ENCODE results near the gene GID8. TPM values are rescaled to one million over a fixed set of nuclear protein-coding genes. Genes with fewer than 3 reads are reported as not detected.

The GID8 gene
- total RNA-seq, 4 donors from 2014 or later, result 23.4 to 33.4 (median 29.7) TPM

DNA sequence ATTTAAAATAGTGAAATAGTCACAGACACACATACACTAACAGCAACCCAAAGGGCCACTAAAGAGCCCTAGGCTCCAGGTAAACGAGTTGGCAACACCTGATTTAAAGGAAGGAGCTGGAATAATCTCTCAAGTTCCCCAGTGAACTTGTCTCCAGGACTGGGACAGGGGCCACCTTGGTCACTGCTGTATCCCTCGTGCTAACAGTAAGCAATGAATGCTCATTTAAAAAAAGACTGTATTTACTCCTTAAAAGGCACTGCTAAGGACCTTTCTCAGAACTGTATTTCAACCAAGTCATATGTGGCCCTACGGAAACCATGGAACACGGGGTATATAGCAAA is 12.9 kb upstream of the GID8 start:
- H3K36me3 ChIP-seq, result no peaks in the 10 kb centered on the region
- TF ChIP-seq, protein P1, sequence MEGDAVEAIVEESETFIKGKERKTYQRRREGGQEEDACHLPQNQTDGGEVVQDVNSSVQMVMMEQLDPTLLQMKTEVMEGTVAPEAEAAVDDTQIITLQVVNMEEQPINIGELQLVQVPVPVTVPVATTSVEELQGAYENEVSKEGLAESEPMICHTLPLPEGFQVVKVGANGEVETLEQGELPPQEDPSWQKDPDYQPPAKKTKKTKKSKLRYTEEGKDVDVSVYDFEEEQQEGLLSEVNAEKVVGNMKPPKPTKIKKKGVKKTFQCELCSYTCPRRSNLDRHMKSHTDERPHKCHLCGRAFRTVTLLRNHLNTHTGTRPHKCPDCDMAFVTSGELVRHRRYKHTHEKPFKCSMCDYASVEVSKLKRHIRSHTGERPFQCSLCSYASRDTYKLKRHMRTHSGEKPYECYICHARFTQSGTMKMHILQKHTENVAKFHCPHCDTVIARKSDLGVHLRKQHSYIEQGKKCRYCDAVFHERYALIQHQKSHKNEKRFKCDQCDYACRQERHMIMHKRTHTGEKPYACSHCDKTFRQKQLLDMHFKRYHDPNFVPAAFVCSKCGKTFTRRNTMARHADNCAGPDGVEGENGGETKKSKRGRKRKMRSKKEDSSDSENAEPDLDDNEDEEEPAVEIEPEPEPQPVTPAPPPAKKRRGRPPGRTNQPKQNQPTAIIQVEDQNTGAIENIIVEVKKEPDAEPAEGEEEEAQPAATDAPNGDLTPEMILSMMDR (IDR thresholded peaks at IDR 0.05), result no peak
- TF ChIP-seq POLR2A (IDR thresholded peaks at IDR 0.05) (no peak), EP300 (IDR thresholded peaks at IDR 0.05) (no peak)
- H3K27ac ChIP-seq, result peak overlapping the region; percentile 94 to 100 (median 97)
- H3K27me3 ChIP-seq, result no peaks in the 10 kb centered on the region
- no peaks in the 10 kb centered on the region for H3K9me3 ChIP-seq
- peak overlapping the region; percentile 66 to 98 (median 90) for H3K4me3 ChIP-seq
- H3K4me1 ChIP-seq, result peaks cover 0 to 87% (median 79%) of the 10 kb centered on the region in 4 donors
- no peak for DNase-seq (ENCODE audit: low spot score in 2 of 2)
- WGBS, 2 donors, result 0 to 3% methylated on average over 4 of the region's 4 CpGs

DNA sequence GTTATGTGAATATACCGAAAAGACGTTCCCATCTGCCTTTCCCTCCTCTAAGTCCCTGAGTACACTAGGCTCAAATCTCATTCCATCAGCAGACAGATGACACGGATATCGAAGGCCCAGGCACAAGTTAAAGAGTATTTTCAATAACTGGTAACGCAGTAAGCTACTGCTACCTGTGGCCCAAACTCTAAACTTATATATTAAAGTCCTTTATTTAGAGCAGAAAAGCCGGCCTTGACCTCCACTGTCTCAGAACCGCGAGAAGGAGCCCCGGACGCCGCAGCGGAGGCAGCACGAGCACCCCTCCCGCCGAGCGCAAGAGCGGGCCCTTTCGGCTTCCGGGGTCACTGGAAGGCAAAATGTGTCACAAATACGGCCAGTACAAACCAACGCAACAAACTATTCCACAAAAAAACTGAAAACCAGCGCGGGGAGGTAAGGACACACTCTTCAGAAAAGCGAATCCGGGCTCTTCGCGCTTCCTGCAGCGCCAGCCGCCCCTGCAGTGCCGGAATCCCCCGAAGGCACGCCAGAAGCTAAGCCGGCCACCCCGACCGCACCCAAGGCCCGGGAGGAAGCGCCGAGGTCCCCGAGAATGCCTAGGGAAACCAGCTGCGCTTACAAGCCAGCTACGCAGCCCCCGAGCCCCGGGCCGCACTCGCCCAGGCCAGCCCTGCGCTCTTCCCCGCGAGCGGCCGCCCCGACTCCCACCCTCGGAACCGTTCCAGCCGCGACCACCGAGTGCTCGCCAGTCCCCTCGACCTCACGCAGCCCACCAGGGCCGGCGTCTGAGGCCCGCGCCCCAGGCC is 12.3 kb upstream of the GID8 start:
- TF ChIP-seq POLR2A (IDR thresholded peaks at IDR 0.05) (no peak), EP300 (IDR thresholded peaks at IDR 0.05) (peak in 1 of 2 donors; percentile 38)
- TF ChIP-seq, protein P1 (IDR thresholded peaks at IDR 0.05), result no peak
- H3K27ac ChIP-seq, result peak overlapping the region; percentile 94 to 100 (median 97)
- peaks cover 0 to 87% (median 77%) of the 10 kb centered on the region in 4 donors for H3K4me1 ChIP-seq
- 0% methylated on average over 42 to 52 of the region's 63 CpGs for WGBS, 2 donors
- no peaks in the 10 kb centered on the region for H3K9me3 ChIP-seq
- DNase-seq (ENCODE audit: low spot score in 2 of 2), result no peak
- peak overlapping the region; percentile 66 to 98 (median 90) for H3K4me3 ChIP-seq
- H3K36me3 ChIP-seq, result no peaks in the 10 kb centered on the region
- H3K27me3 ChIP-seq, result no peaks in the 10 kb centered on the region

DNA sequence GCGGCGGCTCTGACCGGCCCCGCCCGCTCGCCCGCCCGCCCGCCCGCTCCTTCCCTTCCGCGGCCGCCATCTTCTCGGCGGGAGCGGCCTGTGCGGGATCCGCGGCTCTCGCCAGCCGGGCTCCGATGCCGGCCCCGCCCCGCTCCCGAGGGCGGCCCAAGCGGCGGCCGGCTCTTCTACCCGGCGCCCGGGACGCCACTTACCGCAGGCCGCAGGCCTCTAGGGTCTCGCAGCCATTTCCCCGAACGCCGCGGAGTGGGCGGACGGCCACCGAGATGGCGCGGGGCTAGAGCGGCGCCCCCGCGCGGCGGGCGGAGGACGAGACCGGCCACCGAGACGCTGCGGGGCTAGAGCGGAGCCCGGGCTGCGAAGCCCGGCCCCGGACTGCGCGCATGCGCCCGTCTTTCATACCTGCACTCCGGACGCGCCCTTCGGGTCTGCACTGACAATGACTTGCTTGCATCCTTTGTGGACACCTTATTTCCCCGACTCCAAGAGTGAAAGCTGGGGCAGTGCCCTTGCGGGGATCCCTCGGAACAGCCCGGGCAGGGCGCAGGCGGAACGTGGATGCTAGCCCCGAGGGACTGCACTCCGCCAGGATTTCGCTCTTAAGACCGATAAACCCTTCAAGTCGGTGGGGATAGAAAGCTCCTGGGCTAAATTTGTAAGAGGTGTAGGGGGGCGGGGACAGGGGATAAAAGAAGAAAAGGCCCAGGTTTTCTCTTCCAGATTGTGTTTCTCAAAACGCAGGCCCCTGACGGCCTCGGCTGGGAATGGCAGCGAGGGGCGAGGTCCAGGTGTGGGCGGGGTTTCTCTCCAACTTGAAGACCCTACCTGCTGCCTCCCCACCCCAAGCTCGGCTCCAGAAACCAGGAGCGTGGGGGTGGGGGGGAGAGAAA is 11.5 kb upstream of the GID8 start, which contains the start of gene DIDO1:
Gene DIDO1 (minus strand): TSS at position 277 of the 899 bp plus-strand sequence.
- H3K4me1 ChIP-seq, result peaks cover 0 to 85% (median 72%) of the 10 kb centered on the region in 4 donors

DNA sequence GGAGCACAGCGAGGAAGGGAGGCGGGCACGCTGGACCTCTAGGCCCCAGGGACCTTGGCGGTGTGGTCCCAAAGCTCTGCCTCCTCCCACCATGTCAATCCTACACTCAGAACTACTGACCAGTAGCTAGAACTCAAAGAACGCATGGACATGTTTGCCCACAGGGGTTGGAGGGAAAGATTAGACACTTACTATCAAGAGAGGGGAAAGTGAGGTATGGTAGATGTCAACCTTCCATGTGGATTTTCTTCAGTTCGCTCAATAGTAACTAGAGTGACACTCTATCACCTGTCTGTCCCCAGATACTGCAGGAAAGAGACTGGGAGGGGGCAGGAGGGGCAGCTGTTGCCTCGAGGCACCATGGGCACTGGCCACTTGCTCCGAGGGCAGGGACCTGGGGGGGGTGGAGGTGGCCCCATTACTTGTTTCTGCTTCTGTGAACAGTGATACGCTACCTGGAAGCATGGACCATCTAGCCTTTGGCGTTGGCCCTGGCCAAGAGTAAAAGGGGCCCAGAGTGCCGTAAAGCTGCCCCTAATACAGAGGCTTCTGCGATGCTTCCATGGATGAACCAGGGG is 10.7 kb upstream of the GID8 start:
- no peak for DNase-seq (ENCODE audit: low spot score in 2 of 2)
- Histone ChIP-seq H3K36me3 (no peaks in the 10 kb centered on the region), H3K27me3 (no peaks in the 10 kb centered on the region), H3K27ac (peak overlapping the region; percentile 94 to 100 (median 97)), H3K4me1 (peaks cover 0 to 81% (median 69%) of the 10 kb centered on the region in 4 donors), H3K9me3 (no peaks in the 10 kb centered on the region), H3K4me3 (peak overlapping the region; percentile 66 to 98 (median 90))
- TF ChIP-seq EP300 (IDR thresholded peaks at IDR 0.05) (no peak), POLR2A (IDR thresholded peaks at IDR 0.05) (no peak)
- TF ChIP-seq, protein P1 (IDR thresholded peaks at IDR 0.05), result no peak
- WGBS, 2 donors, result 72 to 73% methylated on average over 12 of the region's 12 CpGs

More for the DNA sequence above, 11.5 kb upstream of the GID8 start, which contains the start of gene DIDO1:
- TF ChIP-seq EP300 (IDR thresholded peaks at IDR 0.05), result peak in 1 of 2 donors; percentile 80
- TF ChIP-seq, protein P1 (IDR thresholded peaks at IDR 0.05), result peak; percentile 78 to 93 (median 92)
- peak; percentile 76 to 82 for TF ChIP-seq POLR2A (IDR thresholded peaks at IDR 0.05)
- H3K36me3 ChIP-seq, result no peaks in the 10 kb centered on the region
- DNase-seq (ENCODE audit: low spot score in 2 of 2), result peak; percentile 64 to 71
- 2 to 5% methylated on average over 27 to 58 of the region's 92 CpGs for WGBS, 2 donors
- peak within 1 kb of the TSS; percentile 66 to 98 (median 90) for H3K4me3 ChIP-seq
- no peaks in the 10 kb centered on the region for H3K27me3 ChIP-seq
- H3K27ac ChIP-seq, result peak within 1 kb of the TSS; percentile 94 to 100 (median 97)
- no peaks in the 10 kb centered on the region for H3K9me3 ChIP-seq
